ENCODE data around the gene CTSA. TPM values are rescaled to one million over a fixed set of nuclear protein-coding genes. Genes with fewer than 3 reads are reported as not detected.

CTSA gene
- total and polyA plus RNA-seq, 2 experiments from 2014 or later = 39.9 to 63.9 TPM

GRCh38 chr20:45892828-45893500 is 1.8 kb downstream of the CTSA start (continued):
- TF ChIP-seq REST (IDR thresholded peaks at IDR 0.05; ENCODE audit: unreplicated experiment) (no peak), CREB1 (CRISPR knock-in tag; IDR thresholded peaks at IDR 0.05; ENCODE audit: low read depth) (no peak), EZH2phosphoT487 (IDR thresholded peaks at IDR 0.05; ENCODE audit: unreplicated experiment) (no peak), EZH2 (IDR thresholded peaks at IDR 0.05; ENCODE audit: low read depth, unreplicated experiment) (no peak), ETS1 (IDR thresholded peaks at IDR 0.05) (no peak), POLR2AphosphoS5 (IDR thresholded peaks at IDR 0.05; ENCODE audit: low read depth) (no peak), NANOG (IDR thresholded peaks at IDR 0.05; ENCODE audit: borderline replicate concordance) (no peak), STAT1 (IDR thresholded peaks at IDR 0.05; ENCODE audit: unreplicated experiment) (no peak)
- TF ChIP-seq, protein P1, sequence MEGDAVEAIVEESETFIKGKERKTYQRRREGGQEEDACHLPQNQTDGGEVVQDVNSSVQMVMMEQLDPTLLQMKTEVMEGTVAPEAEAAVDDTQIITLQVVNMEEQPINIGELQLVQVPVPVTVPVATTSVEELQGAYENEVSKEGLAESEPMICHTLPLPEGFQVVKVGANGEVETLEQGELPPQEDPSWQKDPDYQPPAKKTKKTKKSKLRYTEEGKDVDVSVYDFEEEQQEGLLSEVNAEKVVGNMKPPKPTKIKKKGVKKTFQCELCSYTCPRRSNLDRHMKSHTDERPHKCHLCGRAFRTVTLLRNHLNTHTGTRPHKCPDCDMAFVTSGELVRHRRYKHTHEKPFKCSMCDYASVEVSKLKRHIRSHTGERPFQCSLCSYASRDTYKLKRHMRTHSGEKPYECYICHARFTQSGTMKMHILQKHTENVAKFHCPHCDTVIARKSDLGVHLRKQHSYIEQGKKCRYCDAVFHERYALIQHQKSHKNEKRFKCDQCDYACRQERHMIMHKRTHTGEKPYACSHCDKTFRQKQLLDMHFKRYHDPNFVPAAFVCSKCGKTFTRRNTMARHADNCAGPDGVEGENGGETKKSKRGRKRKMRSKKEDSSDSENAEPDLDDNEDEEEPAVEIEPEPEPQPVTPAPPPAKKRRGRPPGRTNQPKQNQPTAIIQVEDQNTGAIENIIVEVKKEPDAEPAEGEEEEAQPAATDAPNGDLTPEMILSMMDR (conservative IDR thresholded peaks at IDR 0.05; ENCODE audit: low read depth in 2 of 2) = no peak

DNA sequence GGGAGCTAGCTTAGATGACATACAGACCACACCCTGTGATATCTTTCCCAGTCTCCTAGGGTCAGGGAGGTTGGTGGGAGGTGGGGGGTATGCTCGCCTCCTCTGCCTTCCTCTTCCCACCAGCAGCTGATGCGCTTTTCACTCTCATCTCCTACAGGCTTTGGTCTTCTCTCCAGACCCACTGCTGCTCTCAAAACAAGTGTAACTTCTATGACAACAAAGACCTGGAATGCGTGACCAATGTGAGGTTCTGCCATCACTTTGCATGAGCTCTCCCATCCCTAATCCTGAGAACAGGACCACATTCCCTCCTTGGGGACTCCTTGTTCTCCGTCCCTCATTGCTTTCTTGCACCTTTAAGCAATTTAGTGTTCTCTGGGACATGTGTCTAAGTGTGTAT is 2.7 kb downstream of the CTSA start:
- Histone ChIP-seq H3K4me1 (ENCODE audit: insufficient read depth) (peaks cover 3% of the 10 kb centered on the region; the same call in 1 of the 2 replicates), H3K4me2 (no peak overlapping the region), H4K20me1 (replicated peaks; ENCODE audit: insufficient read depth) (no peaks in the 10 kb centered on the region), H3K27ac (ENCODE audit: low read depth) (no peak overlapping the region), H3F3A (replicated peaks; ENCODE audit: low read depth) (0 out of 2 replicates have a peak, but pooled peaks cover 6% of the 10 kb centered on the region), H3K36me3 (ENCODE audit: insufficient read depth) (no peaks in the 10 kb centered on the region), H2AFZ (no peak overlapping the region), H3K27me3 (ENCODE audit: insufficient read depth) (no peaks in the 10 kb centered on the region), H3K9me2 (ENCODE audit: insufficient read depth) (no peaks in the 10 kb centered on the region), H3K4me3 (no peak overlapping the region), H3K79me2 (replicated peaks; ENCODE audit: insufficient read depth) (0 out of 2 replicates have a peak, but pooled peaks cover 5% of the 10 kb centered on the region)
- H3K4me1 Mint-ChIP-seq = peaks cover 14% of the 10 kb centered on the region; the same call in 2 of the 3 replicates
- H3K36me3 Mint-ChIP-seq (ENCODE audit: low read depth) = peaks cover 42% of the 10 kb centered on the region
- peaks cover 3% of the 10 kb centered on the region; the same call in 1 of the 3 replicates for H3K9me3 Mint-ChIP-seq
- DNase-seq (ENCODE audit: low spot score) = no peak
- no peak overlapping the region for H3K4me3 Mint-ChIP-seq
- no peak for ATAC-seq
- peaks cover 21% of the 10 kb centered on the region for H3K27me3 Mint-ChIP-seq (ENCODE audit: insufficient read depth, low read depth, poor library complexity)
- no peak overlapping the region for H3K27ac Mint-ChIP-seq
- TF ChIP-seq POLR2AphosphoS5 (IDR thresholded peaks at IDR 0.05; ENCODE audit: low read depth) (no peak), REST (IDR thresholded peaks at IDR 0.05; ENCODE audit: unreplicated experiment) (no peak), JUNB (IDR thresholded peaks at IDR 0.05; ENCODE audit: unreplicated experiment) (no peak), NANOG (IDR thresholded peaks at IDR 0.05; ENCODE audit: borderline replicate concordance) (no peak), EZH2phosphoT487 (IDR thresholded peaks at IDR 0.05; ENCODE audit: unreplicated experiment) (no peak), STAT1 (IDR thresholded peaks at IDR 0.05; ENCODE audit: unreplicated experiment) (no peak), ZNF114 (CRISPR knock-in tag; IDR thresholded peaks at IDR 0.05) (no peak), EZH2 (IDR thresholded peaks at IDR 0.05; ENCODE audit: low read depth, unreplicated experiment) (no peak), ZNF331 (CRISPR knock-in tag; IDR thresholded peaks at IDR 0.05; ENCODE audit: low read depth) (no peak), CREB1 (CRISPR knock-in tag; IDR thresholded peaks at IDR 0.05; ENCODE audit: low read depth) (no peak), ETS1 (IDR thresholded peaks at IDR 0.05) (no peak)

All from GM23338 (cell line).